DOHH2 (cell line): Measurements from ENCODE around the gene PIR.

Source experiments
- EZH2phosphoT487 ChIP-seq: fragments of 200-600 bp; sonication (generic); IDR thresholded peaks from 2 replicates; pipeline ENCODE4 v1.6.1; 2017; ENCODE audit warnings: borderline replicate concordance, mild to moderate bottlenecking, antibody characterized with exemption, low read length, moderate library complexity, mixed read lengths
- TF ChIP-seq, protein P1 (sequence below): fragments of 200-600 bp; sonication (generic); IDR thresholded peaks from one replicate; pipeline ENCODE4 v1.5.1; 2014; ENCODE audit warnings: antibody characterized with exemption, mild to moderate bottlenecking, low read depth, low read length; ENCODE audit not compliant: poor library complexity, severe bottlenecking

DNA sequence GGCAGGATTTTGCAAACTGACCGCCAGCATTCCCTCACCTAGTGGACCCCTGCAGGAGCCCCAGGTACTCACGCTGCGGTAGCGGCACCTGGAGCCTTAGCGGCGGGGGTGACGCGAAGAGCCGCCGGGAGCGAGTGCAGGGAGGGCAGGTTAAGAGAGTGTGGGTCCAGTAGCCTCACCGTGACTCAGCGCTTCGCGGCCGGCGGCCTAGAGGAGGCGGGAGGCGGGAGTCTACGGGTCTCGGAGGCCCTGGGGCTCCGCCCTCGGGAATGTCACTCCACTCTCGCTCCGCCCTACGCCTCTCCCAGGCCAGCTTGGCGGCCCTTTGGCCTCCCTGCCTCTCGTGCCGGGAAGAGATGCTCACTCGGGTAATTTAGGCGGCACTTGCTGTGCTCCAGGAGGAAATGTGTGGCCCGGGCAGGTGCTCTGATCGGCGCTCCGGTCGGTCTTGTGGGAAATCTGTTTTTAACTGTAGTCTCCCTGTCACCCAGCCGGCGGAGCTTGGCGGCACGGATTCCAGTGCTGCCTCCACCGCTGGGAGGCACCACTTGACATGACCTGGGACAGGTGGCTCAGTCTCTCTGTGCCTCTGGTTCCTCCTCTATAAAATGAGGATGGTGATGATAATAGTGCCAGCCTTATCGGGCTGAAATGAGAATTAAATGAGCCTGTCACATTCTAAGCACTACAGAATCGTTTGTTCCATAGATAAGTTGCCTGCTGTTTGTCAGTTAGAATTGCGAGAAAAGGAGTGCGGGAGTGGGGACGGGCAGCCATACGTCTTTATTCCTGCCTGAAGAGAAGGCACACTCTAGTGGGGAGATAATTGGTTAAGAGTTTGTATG, at the start of gene PIR:
- TF ChIP-seq, protein P1, sequence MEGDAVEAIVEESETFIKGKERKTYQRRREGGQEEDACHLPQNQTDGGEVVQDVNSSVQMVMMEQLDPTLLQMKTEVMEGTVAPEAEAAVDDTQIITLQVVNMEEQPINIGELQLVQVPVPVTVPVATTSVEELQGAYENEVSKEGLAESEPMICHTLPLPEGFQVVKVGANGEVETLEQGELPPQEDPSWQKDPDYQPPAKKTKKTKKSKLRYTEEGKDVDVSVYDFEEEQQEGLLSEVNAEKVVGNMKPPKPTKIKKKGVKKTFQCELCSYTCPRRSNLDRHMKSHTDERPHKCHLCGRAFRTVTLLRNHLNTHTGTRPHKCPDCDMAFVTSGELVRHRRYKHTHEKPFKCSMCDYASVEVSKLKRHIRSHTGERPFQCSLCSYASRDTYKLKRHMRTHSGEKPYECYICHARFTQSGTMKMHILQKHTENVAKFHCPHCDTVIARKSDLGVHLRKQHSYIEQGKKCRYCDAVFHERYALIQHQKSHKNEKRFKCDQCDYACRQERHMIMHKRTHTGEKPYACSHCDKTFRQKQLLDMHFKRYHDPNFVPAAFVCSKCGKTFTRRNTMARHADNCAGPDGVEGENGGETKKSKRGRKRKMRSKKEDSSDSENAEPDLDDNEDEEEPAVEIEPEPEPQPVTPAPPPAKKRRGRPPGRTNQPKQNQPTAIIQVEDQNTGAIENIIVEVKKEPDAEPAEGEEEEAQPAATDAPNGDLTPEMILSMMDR: no peak
- TF ChIP-seq EZH2phosphoT487: no peak
